H1 (cell line): ENCODE measurements around the gene FCRLA.

Experiments
- BACH1 ChIP-seq: IDR thresholded peaks from 2 replicates; pipeline ENCODE4 v1.6.1; 2012; ENCODE audit warnings: low read length, improper control_type of control experiment
- CHD1 ChIP-seq: IDR thresholded peaks from 2 replicates; pipeline ENCODE4 v1.6.1; 2012; ENCODE audit warnings: low read depth, low read length, improper control_type of control experiment
- EZH2 ChIP-seq: fragments of 200-600 bp; sonication (generic); IDR thresholded peaks from 2 replicates; pipeline ENCODE4 v1.7.1; 2012; ENCODE audit warnings: low read depth, mild to moderate bottlenecking, moderate library complexity, low read length, inconsistent platforms; ENCODE audit not compliant: severe bottlenecking
- GABPA ChIP-seq: IDR thresholded peaks from 2 replicates; pipeline ENCODE4 v1.6.1; 2011; ENCODE audit warnings: mild to moderate bottlenecking, low read length, moderate library complexity, borderline replicate concordance; ENCODE audit not compliant: insufficient read depth
- POLR2A ChIP-seq, 2 experiments: IDR thresholded peaks; 1 replicate in 1 of 2; 2 replicates in 1 of 2; pipeline ENCODE4 v1.6.1; 2011; ENCODE audit warnings: low read depth in 2 of 2, low read length in 2 of 2, mild to moderate bottlenecking in 2 of 2; ENCODE audit errors: control extremely low read depth in 1 of 2
- POLR2AphosphoS5 ChIP-seq: IDR thresholded peaks from 2 replicates; pipeline ENCODE4 v1.6.1; 2011; ENCODE audit warnings: low read depth, low read length
- RAD21 ChIP-seq, 2 experiments: IDR thresholded peaks in 1 of 2; conservative IDR thresholded peaks in 1 of 2; 2 replicates each; pipeline ENCODE4 v1.6.1; 2011; ENCODE audit warnings: low read depth in 2 of 2, low read length in 2 of 2, improper control_type of control experiment in 1 of 2, inconsistent platforms in 1 of 2, mild to moderate bottlenecking in 1 of 2, moderate library complexity in 1 of 2
- SIN3A ChIP-seq, 2 experiments: IDR thresholded peaks in 1 of 2; conservative IDR thresholded peaks in 1 of 2; 2 replicates each; pipeline ENCODE4 v1.6.1; 2011 to 2012; ENCODE audit warnings: low read length in 2 of 2, improper control_type of control experiment in 1 of 2, low read depth in 1 of 2, mild to moderate bottlenecking in 1 of 2
- SIX5 ChIP-seq: IDR thresholded peaks from 2 replicates; pipeline ENCODE4 v1.6.1; 2011; ENCODE audit warnings: mild to moderate bottlenecking, low read depth, low read length
- TAF7 ChIP-seq: optimal IDR thresholded peaks from 2 replicates; pipeline ENCODE3; 2011; ENCODE audit warnings: low read depth, mild to moderate bottlenecking, inconsistent platforms, low read length, moderate library complexity, borderline replicate concordance
- TF ChIP-seq, protein P1 (sequence below), 3 experiments: IDR thresholded peaks; 1 replicate in 2 of 3; 2 replicates in 1 of 3; pipeline versions ENCODE4 v1.5.1 to v1.6.1; 2011; ENCODE audit warnings: low read length in 3 of 3, mild to moderate bottlenecking in 3 of 3, inconsistent platforms in 2 of 3, low read depth in 1 of 3, moderate library complexity in 1 of 3; ENCODE audit not compliant: insufficient read depth in 1 of 3; ENCODE audit errors: control extremely low read depth in 1 of 3
- TF ChIP-seq, protein P2 (sequence below): IDR thresholded peaks from 2 replicates; pipeline ENCODE4 v1.6.1; 2011; ENCODE audit warnings: low read length, improper control_type of control experiment

- TF ChIP-seq, protein P1, sequence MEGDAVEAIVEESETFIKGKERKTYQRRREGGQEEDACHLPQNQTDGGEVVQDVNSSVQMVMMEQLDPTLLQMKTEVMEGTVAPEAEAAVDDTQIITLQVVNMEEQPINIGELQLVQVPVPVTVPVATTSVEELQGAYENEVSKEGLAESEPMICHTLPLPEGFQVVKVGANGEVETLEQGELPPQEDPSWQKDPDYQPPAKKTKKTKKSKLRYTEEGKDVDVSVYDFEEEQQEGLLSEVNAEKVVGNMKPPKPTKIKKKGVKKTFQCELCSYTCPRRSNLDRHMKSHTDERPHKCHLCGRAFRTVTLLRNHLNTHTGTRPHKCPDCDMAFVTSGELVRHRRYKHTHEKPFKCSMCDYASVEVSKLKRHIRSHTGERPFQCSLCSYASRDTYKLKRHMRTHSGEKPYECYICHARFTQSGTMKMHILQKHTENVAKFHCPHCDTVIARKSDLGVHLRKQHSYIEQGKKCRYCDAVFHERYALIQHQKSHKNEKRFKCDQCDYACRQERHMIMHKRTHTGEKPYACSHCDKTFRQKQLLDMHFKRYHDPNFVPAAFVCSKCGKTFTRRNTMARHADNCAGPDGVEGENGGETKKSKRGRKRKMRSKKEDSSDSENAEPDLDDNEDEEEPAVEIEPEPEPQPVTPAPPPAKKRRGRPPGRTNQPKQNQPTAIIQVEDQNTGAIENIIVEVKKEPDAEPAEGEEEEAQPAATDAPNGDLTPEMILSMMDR (IDR thresholded peaks at IDR 0.05; ENCODE audit: control extremely low read depth in 1 of 3, insufficient read depth in 1 of 3, low read depth in 1 of 3, low read length in 3 of 3), result no peak
- TF ChIP-seq SIX5, result no peak
- no peak for TF ChIP-seq POLR2A (IDR thresholded peaks at IDR 0.05; ENCODE audit: control extremely low read depth in 1 of 2, low read depth in 2 of 2, low read length in 2 of 2)
- TF ChIP-seq POLR2AphosphoS5, result no peak
- TF ChIP-seq TAF7, result no peak
- TF ChIP-seq EZH2, result no peak
- TF ChIP-seq GABPA, result no peak
- TF ChIP-seq, protein P2, sequence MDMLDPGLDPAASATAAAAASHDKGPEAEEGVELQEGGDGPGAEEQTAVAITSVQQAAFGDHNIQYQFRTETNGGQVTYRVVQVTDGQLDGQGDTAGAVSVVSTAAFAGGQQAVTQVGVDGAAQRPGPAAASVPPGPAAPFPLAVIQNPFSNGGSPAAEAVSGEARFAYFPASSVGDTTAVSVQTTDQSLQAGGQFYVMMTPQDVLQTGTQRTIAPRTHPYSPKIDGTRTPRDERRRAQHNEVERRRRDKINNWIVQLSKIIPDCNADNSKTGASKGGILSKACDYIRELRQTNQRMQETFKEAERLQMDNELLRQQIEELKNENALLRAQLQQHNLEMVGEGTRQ, result no peak
- no peak for TF ChIP-seq RAD21 (IDR thresholded peaks at IDR 0.05 in 1 of 2, conservative IDR thresholded peaks at IDR 0.05 in 1 of 2; ENCODE audit: low read depth in 2 of 2, low read length in 2 of 2)
- no peak for TF ChIP-seq SIN3A (conservative IDR thresholded peaks at IDR 0.05 in 1 of 2, IDR thresholded peaks at IDR 0.05 in 1 of 2; ENCODE audit: low read depth in 1 of 2, low read length in 2 of 2)
- TF ChIP-seq BACH1, result no peak
- no peak for TF ChIP-seq CHD1
Observed at GRCh38 chr1:161706482-161707347, at the start of gene FCRLA.
